Measurements from ENCODE around the gene SYNJ2BP.

Gene SYNJ2BP

DNA sequence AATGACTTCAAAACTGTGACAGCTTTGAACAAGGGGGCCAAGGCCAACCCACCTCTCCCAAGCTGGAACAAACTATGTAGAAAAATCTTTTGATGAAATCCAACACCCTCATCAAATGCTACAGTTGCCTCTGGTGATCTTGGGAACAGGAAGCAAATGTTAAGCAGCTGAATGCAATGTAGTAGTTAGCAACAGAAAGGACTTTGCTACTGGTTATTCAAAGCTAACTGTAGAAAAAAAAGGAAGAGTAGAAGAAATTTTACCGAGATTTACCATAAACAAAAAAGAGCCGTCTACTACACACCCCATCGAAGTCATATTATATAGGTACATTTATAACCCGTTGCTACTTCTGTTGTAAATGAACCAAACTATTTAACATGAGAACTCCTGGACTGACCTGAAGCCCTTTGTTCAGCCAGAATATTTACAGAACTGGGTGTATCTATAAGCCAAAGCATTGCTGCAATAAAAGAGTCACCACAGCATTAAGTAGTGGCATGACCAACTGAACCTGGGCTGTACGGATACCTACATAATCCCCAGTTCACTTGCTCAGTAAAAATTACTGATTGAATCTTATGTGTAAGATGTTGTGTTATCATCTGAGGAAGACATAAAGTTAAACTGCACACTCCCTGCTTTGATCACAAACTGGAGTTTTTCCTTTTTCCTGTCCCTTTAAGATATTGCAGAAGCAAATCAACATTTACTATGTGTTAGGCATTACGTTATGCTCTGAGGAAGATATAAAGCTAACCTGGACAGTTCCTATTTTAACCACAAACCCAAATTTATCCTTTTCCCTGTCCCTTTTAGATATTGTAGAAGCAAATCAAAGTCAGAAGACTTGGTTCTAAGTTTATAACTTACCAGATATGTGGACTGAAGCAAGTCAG lies 25.1 kb downstream of the SYNJ2BP start:
- no peak for DNase-seq

DNA sequence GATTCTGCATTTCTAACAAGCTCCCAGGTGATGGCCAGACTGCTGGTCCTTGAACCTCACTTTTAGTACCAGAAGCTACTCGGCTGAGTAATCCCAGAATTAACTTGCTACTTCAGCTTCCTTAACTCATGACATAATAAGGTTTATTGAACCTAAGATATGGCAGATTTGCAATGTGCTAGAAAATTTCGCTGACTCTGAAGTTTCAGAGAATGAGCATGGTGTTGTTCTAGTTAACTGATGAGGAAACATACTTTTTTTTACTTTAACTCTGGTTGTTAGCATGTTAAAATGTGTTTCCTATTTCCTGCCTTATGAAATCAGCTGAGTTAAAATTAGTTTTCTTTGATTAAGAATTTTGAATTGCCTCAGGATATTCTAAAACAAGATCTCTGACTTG lies 34.4 kb downstream of the SYNJ2BP start:
- DNase-seq: no peak

DNA sequence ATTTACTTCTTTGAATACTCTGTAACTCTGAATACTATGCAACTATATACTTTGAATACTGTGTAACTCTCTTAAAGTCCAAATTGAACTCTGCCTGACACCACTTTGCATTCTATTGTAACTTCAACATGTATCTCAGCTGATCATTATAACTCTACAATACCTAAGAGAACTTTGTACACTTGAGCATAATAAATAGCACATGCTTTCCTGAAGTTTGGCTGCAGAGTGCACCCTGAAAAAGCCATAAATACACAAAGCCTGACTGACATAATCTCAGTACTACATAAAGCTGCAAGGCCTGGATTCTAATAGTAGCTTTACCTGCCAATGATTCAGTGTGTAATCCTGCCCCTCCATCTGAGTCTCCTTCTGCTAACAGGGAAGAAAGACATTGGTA lies 36.1 kb downstream of the SYNJ2BP start:
- no peak for DNase-seq

DNA sequence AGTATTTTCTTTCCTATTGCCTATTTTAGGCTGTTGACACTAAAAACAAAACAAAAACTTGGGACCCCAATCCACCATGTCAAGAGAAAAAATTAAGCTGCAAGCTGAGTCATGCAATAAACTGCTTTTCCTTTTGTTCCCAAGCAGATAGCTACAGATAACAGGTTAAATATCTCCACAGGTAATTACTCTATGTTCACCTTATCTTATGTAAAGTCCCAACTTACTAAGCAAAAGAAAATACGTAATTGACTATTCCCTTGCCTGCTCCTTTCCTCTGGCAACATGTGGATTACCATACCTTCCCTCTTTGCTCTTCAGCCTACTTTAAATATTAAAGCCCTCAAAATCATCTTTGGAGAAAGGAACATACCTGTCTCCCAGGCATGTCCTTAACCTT lies 38.2 kb downstream of the SYNJ2BP start:
- no peak for DNase-seq

Measured in CD4-positive, alpha-beta T cell treated with Interleukin-21 for 1 hour (primary cell).